Neural progenitor cell (in vitro differentiated cells): Measurements from ENCODE around the gene PHF19.

Experiments
- EZH2 ChIP-seq: fragments of 200-600 bp; sonication (generic); IDR thresholded peaks from 2 replicates; pipeline ENCODE4 v1.6.1; 2017; ENCODE audit warnings: antibody characterized with exemption, mild to moderate bottlenecking, moderate library complexity
- TF ChIP-seq, protein P1 (sequence below): fragments of 200-600 bp; sonication (generic); IDR thresholded peaks from 2 replicates; pipeline ENCODE4 v1.5.1; 2017; ENCODE audit warnings: antibody characterized with exemption, mild to moderate bottlenecking

DNA sequence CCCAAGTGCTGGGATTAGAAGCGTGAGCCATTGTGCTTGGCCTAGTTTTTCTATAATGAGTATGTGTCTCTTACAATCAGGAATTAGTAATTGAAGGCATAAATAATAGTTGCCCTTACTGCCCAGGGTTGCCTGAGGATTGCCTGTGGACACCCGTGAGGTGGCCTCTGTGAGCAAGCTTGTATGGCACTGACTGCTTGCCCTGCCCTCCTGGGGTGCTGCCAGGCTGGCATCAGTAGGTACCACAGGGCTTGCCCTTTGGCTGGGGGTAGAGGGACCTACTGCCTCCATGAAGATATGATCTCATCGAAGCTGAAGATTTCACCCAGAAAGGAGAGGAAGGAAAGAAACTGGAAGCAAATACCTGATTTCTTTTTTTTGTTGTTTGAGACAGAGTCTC lies 23.8 kb upstream of the PHF19 start:
- TF ChIP-seq, protein P1, sequence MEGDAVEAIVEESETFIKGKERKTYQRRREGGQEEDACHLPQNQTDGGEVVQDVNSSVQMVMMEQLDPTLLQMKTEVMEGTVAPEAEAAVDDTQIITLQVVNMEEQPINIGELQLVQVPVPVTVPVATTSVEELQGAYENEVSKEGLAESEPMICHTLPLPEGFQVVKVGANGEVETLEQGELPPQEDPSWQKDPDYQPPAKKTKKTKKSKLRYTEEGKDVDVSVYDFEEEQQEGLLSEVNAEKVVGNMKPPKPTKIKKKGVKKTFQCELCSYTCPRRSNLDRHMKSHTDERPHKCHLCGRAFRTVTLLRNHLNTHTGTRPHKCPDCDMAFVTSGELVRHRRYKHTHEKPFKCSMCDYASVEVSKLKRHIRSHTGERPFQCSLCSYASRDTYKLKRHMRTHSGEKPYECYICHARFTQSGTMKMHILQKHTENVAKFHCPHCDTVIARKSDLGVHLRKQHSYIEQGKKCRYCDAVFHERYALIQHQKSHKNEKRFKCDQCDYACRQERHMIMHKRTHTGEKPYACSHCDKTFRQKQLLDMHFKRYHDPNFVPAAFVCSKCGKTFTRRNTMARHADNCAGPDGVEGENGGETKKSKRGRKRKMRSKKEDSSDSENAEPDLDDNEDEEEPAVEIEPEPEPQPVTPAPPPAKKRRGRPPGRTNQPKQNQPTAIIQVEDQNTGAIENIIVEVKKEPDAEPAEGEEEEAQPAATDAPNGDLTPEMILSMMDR: no peak
- TF ChIP-seq EZH2: no peak
